Stimulated activated naive B cell treated with anti-CD40 and anti-IgM and Interleukin-4, amounts not matched to agents 10 μg/mL and 1 μg/mL and 100 μg/mL, for 72 hours (primary cell): ENCODE data around the gene CHRFAM7A.
"Not testable (repeated sequence)": the region's sequence is repeated elsewhere in the genome, so short reads cannot be mapped to it uniquely, and the experiment has no call there.

Experiments
- ATAC-seq, 2 donors: fragments of 150-1000 bp; cut with Tn5 transposase; replicated peaks; 2 replicates each; pipeline ENCODE4 v1.10.0; 2021; ENCODE audit warnings: moderate library complexity in 1 of 2
- DNase-seq: peaks from one replicate; pipeline ENCODE4 v3.0.0; 2021
- H3K27ac Mint-ChIP-seq: one replicate; pipeline ENCODE4 v1.8.0; 2022; ENCODE audit warnings: mild to moderate bottlenecking, mixed read lengths
- H3K27me3 Mint-ChIP-seq, 2 donors: one replicate each; pipeline ENCODE4 v1.8.0; 2022; ENCODE audit warnings: mixed read lengths in 2 of 2
- H3K36me3 Mint-ChIP-seq, 2 donors: one replicate each; pipeline ENCODE4 v1.8.0; 2022; ENCODE audit warnings: mixed read lengths in 2 of 2, mild to moderate bottlenecking in 1 of 2
- H3K4me1 Mint-ChIP-seq, 2 donors: one replicate each; pipeline ENCODE4 v1.8.0; 2022; ENCODE audit warnings: mixed read lengths in 2 of 2, mild to moderate bottlenecking in 1 of 2
- H3K4me3 Mint-ChIP-seq, 2 donors: one replicate each; pipeline ENCODE4 v1.8.0; 2022; ENCODE audit warnings: mild to moderate bottlenecking in 2 of 2, mixed read lengths in 2 of 2, moderate library complexity in 1 of 2
- H3K9me3 Mint-ChIP-seq, 2 donors: one replicate each; pipeline ENCODE4 v1.8.0; 2022; ENCODE audit warnings: mixed read lengths in 2 of 2, mild to moderate bottlenecking in 1 of 2

The CHRFAM7A gene

DNA sequence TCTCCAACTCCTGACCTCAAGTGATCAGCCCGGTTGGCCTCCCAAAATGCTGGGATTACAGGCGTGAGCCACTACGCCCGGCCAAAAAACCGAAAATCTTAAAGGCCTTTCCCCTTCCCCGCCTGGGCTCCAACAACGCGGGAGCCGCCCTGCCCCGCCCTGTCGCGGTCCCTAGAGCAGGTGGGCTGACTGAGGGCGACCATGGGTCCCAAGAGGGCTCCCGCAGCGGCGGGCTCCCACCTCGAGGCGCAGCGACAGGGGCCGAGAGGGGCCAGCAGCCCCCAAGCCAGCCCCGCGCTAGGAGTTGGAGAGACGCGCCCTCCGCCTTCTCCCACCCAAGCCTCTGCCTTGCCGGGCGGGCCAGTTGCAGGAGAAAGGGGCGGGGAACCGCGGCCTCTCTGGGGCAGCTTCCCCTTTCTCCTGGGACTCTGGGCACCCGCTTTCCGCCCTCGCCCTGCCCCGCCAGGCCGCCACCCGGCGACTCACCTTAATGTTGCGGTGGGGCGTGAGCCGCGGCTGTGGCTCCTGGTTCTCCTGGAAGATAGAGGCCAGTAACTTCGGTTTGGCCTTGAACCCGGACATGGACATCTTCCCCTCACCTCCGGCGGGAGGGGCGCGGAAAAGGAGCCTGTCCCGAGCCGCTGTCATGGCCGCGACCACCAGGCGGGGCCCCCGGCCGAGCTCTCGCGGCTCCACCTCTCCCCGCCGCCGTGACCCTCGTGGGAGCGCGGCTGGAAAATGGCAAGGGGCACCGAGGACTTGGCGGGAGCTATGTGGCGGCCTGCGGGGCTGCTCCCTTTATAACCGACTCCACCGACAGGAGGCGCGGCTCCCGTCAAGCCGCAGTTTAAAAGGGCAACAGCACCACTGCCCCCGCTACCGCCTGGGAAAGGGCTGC lies at the start of gene CHRFAM7A:
TSS of gene CHRFAM7A (minus strand) at position 775 of the 898 bp plus-strand sequence. CDS start 10,189 bp downstream, outside the sequence.
- ATAC-seq = peak; percentile 85 to 86
- H3K9me3 Mint-ChIP-seq, H3K4me1 Mint-ChIP-seq, H3K27me3 Mint-ChIP-seq, H3K27ac Mint-ChIP-seq, DNase-seq, H3K4me3 Mint-ChIP-seq, H3K36me3 Mint-ChIP-seq: not testable (repeated sequence)

DNA sequence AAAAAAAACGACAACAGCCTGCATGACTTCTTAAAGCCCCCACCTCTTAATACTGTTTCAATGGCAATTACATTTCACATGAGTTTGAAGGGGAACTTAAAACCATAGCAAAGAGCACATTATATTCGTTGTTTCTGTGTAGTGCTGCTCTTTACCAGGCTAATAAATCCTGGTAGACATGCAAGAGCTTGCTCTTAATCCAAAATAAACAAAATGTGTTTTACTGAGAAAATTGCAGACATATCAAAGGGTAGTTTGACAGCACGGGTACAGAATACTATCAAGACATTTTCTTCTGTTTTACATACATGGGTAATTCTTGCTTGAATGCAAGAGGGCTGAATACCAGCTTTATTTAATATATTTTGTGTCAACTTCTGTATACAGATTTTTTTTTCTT lies 45.0 kb upstream of the CHRFAM7A start:
- not testable (repeated sequence) for H3K4me3 Mint-ChIP-seq, ATAC-seq, H3K9me3 Mint-ChIP-seq, H3K4me1 Mint-ChIP-seq, H3K36me3 Mint-ChIP-seq, H3K27ac Mint-ChIP-seq, DNase-seq, H3K27me3 Mint-ChIP-seq

DNA sequence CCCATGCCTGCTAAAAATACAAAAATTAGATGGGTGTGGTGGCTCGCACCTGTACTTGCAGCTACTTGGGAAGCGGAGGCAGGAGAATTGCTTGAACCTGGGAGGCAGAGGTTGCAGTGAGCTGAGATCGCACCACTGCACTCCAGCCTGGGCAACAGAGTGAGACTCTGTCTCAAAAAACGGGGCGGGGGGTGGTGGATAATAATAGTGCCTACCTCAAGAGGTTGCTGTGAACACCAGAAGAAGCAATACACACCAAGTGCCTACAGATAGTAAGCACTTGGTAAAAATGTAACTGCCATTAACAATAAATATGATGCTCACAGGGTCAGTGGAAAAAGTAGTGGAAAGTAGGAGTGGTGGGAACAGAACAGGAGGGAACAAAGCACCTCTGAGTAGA lies 42.5 kb upstream of the CHRFAM7A start:
- H3K36me3 Mint-ChIP-seq, DNase-seq: not testable (repeated sequence)

DNA sequence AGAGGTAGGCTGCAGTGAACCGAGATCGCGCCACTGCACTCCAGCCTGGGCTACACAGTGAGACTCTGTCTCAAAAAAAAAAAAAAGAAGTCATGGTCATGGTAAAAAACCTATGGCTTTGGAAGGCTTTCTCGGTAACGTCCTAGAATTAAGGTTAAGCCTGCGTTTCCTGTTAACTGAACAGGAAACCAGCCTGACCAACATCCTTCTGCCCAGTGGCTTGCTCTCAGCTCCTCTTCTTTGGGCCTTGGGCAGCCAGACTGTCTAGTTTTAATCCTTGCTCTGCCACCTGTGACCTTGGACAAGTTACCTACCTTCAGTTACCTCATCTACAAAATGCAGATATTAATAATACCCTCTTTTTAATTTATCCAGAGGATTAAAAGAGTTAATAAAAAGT lies 27.4 kb upstream of the CHRFAM7A start:
- not testable (repeated sequence) for H3K27ac Mint-ChIP-seq, DNase-seq, H3K4me3 Mint-ChIP-seq, H3K9me3 Mint-ChIP-seq, H3K36me3 Mint-ChIP-seq, H3K27me3 Mint-ChIP-seq, H3K4me1 Mint-ChIP-seq, ATAC-seq

More for the DNA sequence above, 42.5 kb upstream of the CHRFAM7A start:
- H3K27me3 Mint-ChIP-seq, H3K4me1 Mint-ChIP-seq, H3K9me3 Mint-ChIP-seq, ATAC-seq, H3K27ac Mint-ChIP-seq, H3K4me3 Mint-ChIP-seq: not testable (repeated sequence)

DNA sequence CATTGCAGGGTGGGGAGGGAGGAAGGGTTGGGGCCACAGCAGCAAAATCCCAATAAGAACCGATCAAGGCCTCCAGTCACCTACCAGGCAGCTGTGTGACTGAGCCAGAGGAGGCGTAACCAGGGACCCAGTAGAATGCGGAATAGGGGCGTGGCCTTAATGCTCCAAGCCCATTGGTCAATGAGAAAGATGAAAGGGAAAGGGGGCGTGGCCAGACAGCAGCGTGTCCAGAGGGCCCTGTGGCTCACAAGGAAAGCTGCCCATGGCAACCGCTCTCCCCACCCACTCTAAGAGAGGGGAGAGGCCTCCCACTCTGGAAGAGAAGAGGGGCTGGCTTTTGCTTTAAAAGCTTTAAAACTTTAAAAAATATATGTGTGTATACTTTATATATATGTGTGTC lies 20.8 kb upstream of the CHRFAM7A start, which contains the start of gene GOLGA8R:
TSS of gene GOLGA8R (minus strand) at position 101 of the 400 bp plus-strand sequence. CDS start at position 3, 98 bp downstream.
- H3K36me3 Mint-ChIP-seq, H3K27me3 Mint-ChIP-seq, ATAC-seq, H3K4me3 Mint-ChIP-seq, H3K27ac Mint-ChIP-seq, H3K4me1 Mint-ChIP-seq, DNase-seq, H3K9me3 Mint-ChIP-seq: not testable (repeated sequence)

DNA sequence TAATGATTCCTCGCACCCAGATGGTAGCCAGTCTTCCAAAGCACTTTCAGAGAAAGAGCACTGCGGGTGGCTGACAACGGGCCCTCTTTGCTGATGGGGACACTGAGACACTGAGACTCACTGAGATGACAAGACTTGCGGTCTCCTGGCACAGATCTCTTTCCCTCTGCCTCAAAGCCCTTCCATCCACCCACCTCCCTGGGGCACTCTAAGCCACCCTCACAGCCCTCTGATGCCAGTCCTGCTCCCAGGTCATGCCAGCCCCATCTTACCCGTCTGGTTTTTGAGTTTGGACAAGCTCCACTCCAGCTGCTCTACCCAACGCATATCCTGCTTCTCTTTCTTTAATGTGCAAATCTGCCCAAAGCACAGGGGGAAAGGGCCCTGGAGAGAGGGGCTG lies 14.3 kb upstream of the CHRFAM7A start:
- H3K36me3 Mint-ChIP-seq, H3K4me3 Mint-ChIP-seq, DNase-seq, H3K4me1 Mint-ChIP-seq, H3K27me3 Mint-ChIP-seq, ATAC-seq, H3K27ac Mint-ChIP-seq, H3K9me3 Mint-ChIP-seq: not testable (repeated sequence)

DNA sequence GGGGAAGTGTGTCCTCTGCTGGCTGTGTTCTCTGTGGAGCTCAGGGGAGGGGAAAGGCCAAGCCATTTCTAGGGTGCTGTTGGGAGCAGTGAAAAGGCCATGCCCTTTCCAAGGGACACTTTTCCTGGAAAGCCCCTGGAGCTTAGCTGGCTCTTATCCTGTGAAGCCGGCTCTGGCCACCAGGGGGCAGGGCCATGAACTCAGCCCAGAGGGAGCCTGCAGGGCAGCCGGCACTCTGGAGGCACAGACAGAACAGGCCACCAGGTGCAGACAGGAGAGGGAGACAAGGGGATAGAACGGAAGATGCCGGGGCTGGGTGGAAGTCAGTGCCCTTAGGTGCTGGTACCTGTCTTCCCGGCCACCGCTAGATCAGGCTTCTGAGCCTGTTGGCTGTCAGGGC lies 5.6 kb upstream of the CHRFAM7A start:
- peak; percentile 48 for DNase-seq
- not testable (repeated sequence) for H3K27ac Mint-ChIP-seq

DNA sequence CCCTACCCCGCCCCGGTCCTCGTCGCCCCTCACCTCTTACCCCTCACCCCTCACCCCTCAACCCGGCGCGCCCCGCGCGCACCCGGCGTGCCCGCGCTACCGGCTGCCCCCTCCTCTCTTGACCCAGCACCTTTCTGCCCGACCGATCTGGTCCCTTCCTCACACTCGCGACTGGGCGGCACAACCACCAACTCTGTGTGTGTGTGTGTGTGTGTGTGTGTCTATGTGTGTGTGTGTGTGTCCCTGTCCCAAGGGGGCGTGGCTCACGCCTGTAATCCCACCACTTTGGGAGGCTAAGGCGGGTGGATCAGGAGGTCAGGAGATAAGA lies 288 bp upstream of the CHRFAM7A start:
- H3K4me3 Mint-ChIP-seq, H3K27me3 Mint-ChIP-seq, DNase-seq, H3K36me3 Mint-ChIP-seq, H3K9me3 Mint-ChIP-seq, H3K27ac Mint-ChIP-seq, H3K4me1 Mint-ChIP-seq: not testable (repeated sequence)
- ATAC-seq = peak; percentile 43 to 67

More for the DNA sequence above, 5.6 kb upstream of the CHRFAM7A start:
- H3K4me3 Mint-ChIP-seq, H3K4me1 Mint-ChIP-seq, H3K9me3 Mint-ChIP-seq, H3K27me3 Mint-ChIP-seq, H3K36me3 Mint-ChIP-seq: not testable (repeated sequence)
- peak; percentile 76 to 82 for ATAC-seq

DNA sequence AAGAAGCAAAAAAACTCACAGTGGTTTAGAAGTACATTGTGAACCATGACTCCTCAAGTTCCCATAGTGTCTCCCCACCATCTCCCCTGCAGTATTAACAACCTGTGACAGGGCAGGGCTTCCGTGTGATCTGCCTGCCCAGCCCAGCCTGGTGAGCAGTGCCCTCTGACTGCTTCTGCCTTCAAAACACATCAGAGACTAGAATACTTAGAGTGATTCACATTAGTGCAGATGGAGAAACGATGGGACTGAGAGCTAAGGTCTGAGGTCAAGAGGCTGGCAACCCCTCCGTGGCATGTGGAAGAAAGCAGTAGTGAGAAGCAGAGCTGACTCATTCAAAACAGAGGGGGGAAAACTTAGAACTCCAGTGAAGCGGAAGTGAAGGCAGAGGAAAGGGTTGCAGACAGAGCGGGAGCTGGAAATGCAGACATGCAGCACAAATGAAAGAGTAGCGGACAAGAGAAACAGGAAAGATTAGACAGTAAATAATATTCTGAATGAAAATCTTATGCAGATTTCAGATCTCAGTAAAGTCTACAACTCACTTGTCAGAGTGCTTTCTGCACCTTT lies 6.9 kb downstream of the CHRFAM7A start:
- not testable (repeated sequence) for H3K36me3 Mint-ChIP-seq, H3K27ac Mint-ChIP-seq, H3K9me3 Mint-ChIP-seq, H3K4me1 Mint-ChIP-seq, H3K4me3 Mint-ChIP-seq, DNase-seq, H3K27me3 Mint-ChIP-seq
- ATAC-seq = peak; percentile 61 to 77

DNA sequence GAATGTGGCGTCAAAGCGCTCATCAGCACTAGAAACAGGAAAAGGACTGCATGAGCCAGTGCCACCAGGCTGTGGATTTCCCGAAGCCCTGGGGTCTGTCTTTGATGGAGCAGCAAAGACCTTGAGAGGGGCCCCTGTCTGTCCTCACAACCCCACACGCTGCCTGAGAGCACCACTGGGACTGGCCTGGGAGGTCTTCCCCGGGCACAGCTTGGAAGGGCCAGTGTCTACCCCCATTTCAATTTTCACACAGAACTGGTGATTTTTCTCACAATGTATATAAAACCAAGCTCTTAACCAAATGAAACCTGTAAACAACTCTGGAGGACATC lies 16.3 kb downstream of the CHRFAM7A start:
- ATAC-seq, H3K4me1 Mint-ChIP-seq, H3K4me3 Mint-ChIP-seq, H3K36me3 Mint-ChIP-seq, H3K27me3 Mint-ChIP-seq, DNase-seq, H3K9me3 Mint-ChIP-seq, H3K27ac Mint-ChIP-seq: not testable (repeated sequence)

DNA sequence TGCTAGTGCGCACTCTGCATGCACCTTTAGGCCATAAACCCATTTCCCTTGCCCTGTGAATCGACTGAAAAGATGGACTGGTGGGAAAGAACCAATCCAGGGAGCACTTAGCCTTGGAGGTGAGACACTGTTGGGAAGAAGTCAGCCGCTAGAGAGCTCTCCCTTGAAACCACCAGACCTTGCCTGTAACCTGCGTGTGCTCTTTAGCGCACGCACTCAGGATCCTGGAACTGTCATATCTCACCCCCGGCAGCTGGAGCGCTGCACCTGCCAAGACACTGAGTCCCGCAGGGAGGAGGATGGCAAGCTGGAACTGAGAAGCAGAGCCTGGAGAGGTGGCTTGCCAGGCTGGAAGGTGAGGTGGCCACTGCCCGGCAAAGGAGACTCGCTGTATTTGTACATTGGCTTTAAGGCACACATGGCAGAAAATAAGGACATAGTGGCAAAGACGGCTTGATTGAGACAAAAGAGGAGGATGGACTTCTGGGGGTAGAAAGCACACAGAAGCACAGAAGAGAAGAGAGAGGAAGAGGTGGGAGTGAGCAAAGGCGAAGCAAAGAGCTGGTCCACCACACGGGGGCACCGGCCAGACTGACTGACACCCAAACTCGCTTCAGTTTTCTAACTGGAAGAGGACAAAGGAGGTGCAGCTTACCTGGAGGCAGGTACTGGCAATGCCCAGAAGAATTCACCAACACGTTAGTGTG lies 16.8 kb downstream of the CHRFAM7A start:
- not testable (repeated sequence) for H3K27me3 Mint-ChIP-seq, ATAC-seq

DNA sequence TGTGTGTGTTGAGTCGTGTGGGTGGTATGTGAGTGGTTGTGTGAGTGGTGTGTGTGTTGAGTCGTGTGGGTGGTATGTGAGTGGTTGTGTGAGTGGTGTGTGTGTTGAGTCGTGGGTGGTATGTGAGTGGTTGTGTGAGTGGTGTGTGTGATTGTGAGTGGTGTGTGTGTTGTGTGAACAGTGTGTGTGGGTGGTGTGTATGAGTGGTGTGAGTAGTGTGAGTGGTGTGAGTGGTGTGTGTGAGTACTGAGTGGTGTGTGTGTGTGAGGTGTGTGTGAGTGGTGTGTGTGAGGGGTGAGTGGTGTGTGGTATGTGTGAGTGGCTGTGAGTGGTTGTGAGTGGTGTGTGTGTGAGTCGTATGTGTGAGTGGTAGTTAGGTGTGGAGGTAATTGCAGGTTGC lies 17.5 kb downstream of the CHRFAM7A start:
- not testable (repeated sequence) for DNase-seq, H3K27ac Mint-ChIP-seq

More for the DNA sequence above, 16.8 kb downstream of the CHRFAM7A start:
- not testable (repeated sequence) for H3K9me3 Mint-ChIP-seq, H3K4me3 Mint-ChIP-seq, H3K36me3 Mint-ChIP-seq, H3K27ac Mint-ChIP-seq, DNase-seq, H3K4me1 Mint-ChIP-seq

DNA sequence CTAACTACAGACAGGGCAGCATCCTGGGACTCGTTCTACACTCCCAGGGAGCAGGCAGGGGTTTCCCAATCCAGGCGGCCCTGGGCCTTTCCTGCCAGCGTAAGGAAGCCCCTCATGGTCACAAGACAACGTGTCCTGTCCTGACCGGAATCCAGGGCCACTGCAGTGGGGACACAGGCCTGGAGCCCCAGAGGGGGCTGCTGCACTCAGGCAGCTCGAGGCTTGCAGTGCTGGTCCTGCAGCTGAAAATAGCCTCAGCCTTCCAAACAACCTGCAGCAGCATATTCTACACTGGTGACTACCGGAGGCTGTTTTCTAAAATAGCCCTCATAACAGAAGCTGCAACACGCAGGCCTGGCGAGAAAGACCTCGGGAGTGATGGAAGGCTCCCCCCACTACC lies 18.5 kb downstream of the CHRFAM7A start:
- not testable (repeated sequence) for DNase-seq, H3K27ac Mint-ChIP-seq, H3K9me3 Mint-ChIP-seq, H3K27me3 Mint-ChIP-seq, H3K4me3 Mint-ChIP-seq, H3K4me1 Mint-ChIP-seq, ATAC-seq, H3K36me3 Mint-ChIP-seq

More for the DNA sequence above, 17.5 kb downstream of the CHRFAM7A start:
- H3K4me1 Mint-ChIP-seq, H3K27me3 Mint-ChIP-seq, H3K9me3 Mint-ChIP-seq, H3K4me3 Mint-ChIP-seq, ATAC-seq, H3K36me3 Mint-ChIP-seq: not testable (repeated sequence)

DNA sequence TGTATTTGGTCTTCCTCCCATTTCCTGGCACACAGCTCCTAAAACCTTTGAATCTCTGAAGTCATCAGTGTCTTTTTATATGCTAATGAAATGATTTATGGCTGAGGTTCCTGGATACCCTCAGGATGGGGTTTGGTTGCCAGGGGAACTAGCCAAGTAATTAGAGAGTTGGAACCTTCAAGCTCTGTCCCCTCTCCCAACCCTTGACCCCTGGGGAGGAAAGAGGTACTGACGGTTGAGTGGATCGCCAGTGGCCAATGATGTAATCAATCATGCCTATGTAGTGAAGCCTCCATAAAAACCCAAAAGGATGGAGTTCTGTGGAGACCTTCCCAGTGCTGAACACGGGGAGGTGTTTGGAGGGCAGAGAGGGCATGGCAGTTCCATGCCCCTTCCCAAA lies 25.1 kb downstream of the CHRFAM7A start:
- H3K4me1 Mint-ChIP-seq, H3K36me3 Mint-ChIP-seq, ATAC-seq, H3K4me3 Mint-ChIP-seq, H3K9me3 Mint-ChIP-seq, H3K27me3 Mint-ChIP-seq, H3K27ac Mint-ChIP-seq, DNase-seq: not testable (repeated sequence)

DNA sequence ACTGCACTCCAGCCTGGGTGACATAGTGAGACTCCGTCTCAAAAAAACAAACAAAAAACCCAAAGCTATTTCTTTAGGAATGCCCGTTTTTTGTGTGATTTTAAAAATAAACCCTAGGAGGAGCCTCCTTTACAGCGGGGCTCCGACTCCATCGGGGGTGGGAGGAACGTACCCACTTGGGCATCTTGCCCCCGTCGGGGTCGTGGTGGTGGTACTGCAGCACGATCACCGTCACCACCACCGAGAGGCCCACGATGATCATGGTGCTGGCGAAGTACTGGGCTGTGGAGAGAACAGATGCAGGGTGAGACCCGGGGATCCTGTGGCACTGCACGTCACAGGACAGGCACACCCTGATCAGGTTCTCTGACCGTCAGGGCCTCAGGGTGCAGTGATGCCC lies 26.1 kb downstream of the CHRFAM7A start:
- H3K27ac Mint-ChIP-seq, H3K4me1 Mint-ChIP-seq, H3K9me3 Mint-ChIP-seq, H3K4me3 Mint-ChIP-seq, DNase-seq, H3K36me3 Mint-ChIP-seq, H3K27me3 Mint-ChIP-seq, ATAC-seq: not testable (repeated sequence)
